ENCODE results near the gene FIGLA. TPM values are rescaled to one million over a fixed set of nuclear protein-coding genes. Genes with fewer than 3 reads are reported as not detected.

FIGLA gene
- total and polyA plus RNA-seq, 2 experiments from 2014 or later: not detected

DNA sequence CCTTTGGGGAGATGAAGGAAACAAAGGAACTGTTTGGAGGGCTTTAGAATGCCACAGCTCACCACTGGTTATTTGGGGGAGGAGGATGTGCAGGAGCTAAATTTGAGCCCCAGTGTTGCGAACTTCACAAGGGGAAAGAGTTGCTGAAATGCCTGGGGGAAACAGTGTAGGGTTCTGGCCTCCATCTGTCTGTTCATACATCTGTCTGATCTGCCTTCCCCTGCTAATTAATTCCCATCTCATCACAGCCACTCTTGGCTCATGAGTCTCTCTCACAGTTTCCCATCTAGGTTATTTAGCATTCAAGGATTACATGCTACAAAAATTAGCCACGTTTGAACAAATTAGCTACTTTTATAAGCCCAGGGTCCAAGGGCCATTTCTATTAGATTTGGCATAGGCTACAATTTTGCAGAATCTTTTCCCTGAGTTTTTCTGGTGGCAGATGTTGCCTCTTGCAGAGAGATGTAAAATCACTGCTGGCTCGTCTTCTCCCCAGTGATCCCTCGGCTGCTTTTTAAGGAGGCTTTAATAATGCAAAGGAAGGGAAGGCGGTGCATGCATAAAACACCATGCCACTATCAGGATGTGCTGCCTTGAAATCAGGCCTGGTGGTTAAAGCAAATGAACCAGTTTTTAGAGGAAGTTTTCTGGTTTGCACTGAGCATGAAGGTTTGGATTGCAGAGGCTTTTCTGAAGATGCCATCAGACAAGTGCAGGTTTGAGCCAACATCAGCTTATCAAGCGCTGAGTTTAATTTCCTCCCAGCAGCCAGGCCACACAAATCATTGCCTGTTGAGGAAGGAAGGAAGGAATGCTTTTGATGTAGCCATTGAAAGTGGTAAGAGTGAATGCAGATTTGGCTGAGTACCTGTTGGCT, 57.4 kb downstream of the FIGLA start:
- H3K9me3 ChIP-seq (ENCODE audit: low read depth): no peaks in the 10 kb centered on the region
- H3K4me3 ChIP-seq: no peak overlapping the region
- no peaks in the 10 kb centered on the region for H3K27me3 ChIP-seq
- no peaks in the 10 kb centered on the region for H3K36me3 ChIP-seq
- no peak for TF ChIP-seq CTCF (IDR thresholded peaks at IDR 0.05; ENCODE audit: low read depth, low read length)
- DNase-seq (ENCODE audit: low read depth in 1 of 2, low spot score in 1 of 2): no peak
- H3K27ac ChIP-seq: no peak overlapping the region
- peaks cover 10% of the 10 kb centered on the region for H3K4me1 ChIP-seq (ENCODE audit: low read depth)

- H3K4me1 ChIP-seq (ENCODE audit: low read depth): peaks cover 11% of the 10 kb centered on the region
These were observed 59.7 kb downstream of the FIGLA start for GRCh38 chr2:70730730-70731129.

GRCh38 chr2:70729647-70730046, 60.8 kb downstream of the FIGLA start:
- no peak for TF ChIP-seq CTCF (IDR thresholded peaks at IDR 0.05; ENCODE audit: low read depth, low read length)
- no peaks in the 10 kb centered on the region for H3K9me3 ChIP-seq (ENCODE audit: low read depth)
- no peaks in the 10 kb centered on the region for H3K27me3 ChIP-seq
- H3K4me3 ChIP-seq: no peak overlapping the region
- no peak for DNase-seq (ENCODE audit: low read depth in 1 of 2, low spot score in 1 of 2)
- H3K36me3 ChIP-seq: no peaks in the 10 kb centered on the region
- H3K27ac ChIP-seq: no peak overlapping the region
- peaks cover 11% of the 10 kb centered on the region for H3K4me1 ChIP-seq (ENCODE audit: low read depth)

More at GRCh38 chr2:70730730-70731129, 59.7 kb downstream of the FIGLA start:
- no peaks in the 10 kb centered on the region for H3K36me3 ChIP-seq
- TF ChIP-seq CTCF (IDR thresholded peaks at IDR 0.05; ENCODE audit: low read depth, low read length): no peak
- no peak for DNase-seq (ENCODE audit: low read depth in 1 of 2, low spot score in 1 of 2)
- no peak overlapping the region for H3K4me3 ChIP-seq
- H3K27ac ChIP-seq: no peak overlapping the region
- H3K9me3 ChIP-seq (ENCODE audit: low read depth): no peaks in the 10 kb centered on the region
- no peaks in the 10 kb centered on the region for H3K27me3 ChIP-seq

GRCh38 chr2:70728128-70728527, 62.3 kb downstream of the FIGLA start:
- Histone ChIP-seq H3K4me1 (ENCODE audit: low read depth) (peaks cover 8% of the 10 kb centered on the region), H3K4me3 (no peak overlapping the region), H3K27ac (peak overlapping the region; percentile 9), H3K9me3 (ENCODE audit: low read depth) (no peaks in the 10 kb centered on the region), H3K36me3 (no peaks in the 10 kb centered on the region), H3K27me3 (no peaks in the 10 kb centered on the region)
- no peak for TF ChIP-seq CTCF (IDR thresholded peaks at IDR 0.05; ENCODE audit: low read depth, low read length)
- DNase-seq (ENCODE audit: low read depth in 1 of 2, low spot score in 1 of 2): peak; percentile 11 to 33

Other genes starting within 250 kb of the FIGLA start
- gene TGFA, start 236.8 kb downstream of the FIGLA start, total RNA-seq: 0.21 and 4.6 TPM in 2 replicates
- gene TGFA, start 236.8 kb downstream of the FIGLA start, polyA plus RNA-seq: 0.44 TPM in 1 of 2 replicates, not detected in the other
- 16.0 and 40.0 TPM in 2 replicates for gene ADD2, start 22.4 kb downstream of the FIGLA start, total RNA-seq
- gene ADD2, start 22.4 kb downstream of the FIGLA start, polyA plus RNA-seq: 4.7 and 18.5 TPM in 2 replicates
- gene CLEC4F, start 30.0 kb upstream of the FIGLA start, total RNA-seq: not detected in 2 replicates
- not detected in 2 replicates for gene CLEC4F, start 30.0 kb upstream of the FIGLA start, polyA plus RNA-seq
- not detected in 2 replicates for gene CD207, start 45.2 kb upstream of the FIGLA start, total RNA-seq
- not detected in 2 replicates for gene CD207, start 45.2 kb upstream of the FIGLA start, polyA plus RNA-seq
- gene VAX2, start 109.9 kb upstream of the FIGLA start, total RNA-seq: 0.21 TPM in 1 of 2 replicates, not detected in the other
- 0.30 TPM in 1 of 2 replicates, not detected in the other for gene VAX2, start 109.9 kb upstream of the FIGLA start, polyA plus RNA-seq
- gene ATP6V1B1, start 145.3 kb upstream of the FIGLA start, total RNA-seq: 0.81 and 3.0 TPM in 2 replicates
- gene ATP6V1B1, start 145.3 kb upstream of the FIGLA start, polyA plus RNA-seq: 1.00 TPM in 1 of 2 replicates, not detected in the other
- 0.92 and 1.3 TPM in 2 replicates for gene ANKRD53, start 188.0 kb upstream of the FIGLA start, total RNA-seq
- 0.99 and 1.4 TPM in 2 replicates for gene ANKRD53, start 188.0 kb upstream of the FIGLA start, polyA plus RNA-seq
- gene TEX261, start 204.2 kb upstream of the FIGLA start, total RNA-seq: 13.9 and 19.8 TPM in 2 replicates
- gene TEX261, start 204.2 kb upstream of the FIGLA start, polyA plus RNA-seq: 22.3 and 31.5 TPM in 2 replicates